Neural cell (in vitro differentiated cells): Measurements from ENCODE around the gene SIM1. TPM values are rescaled to one million over a fixed set of nuclear protein-coding genes. Genes with fewer than 3 reads are reported as not detected.

Source experiments
- H2AFZ ChIP-seq: fragments of 200-600, 300-800 bp; sonication (generic), shearing (Covaris generic); 2 replicates; pipeline ENCODE4 v1.6.0; 2014; ENCODE audit warnings: low read depth, mild to moderate bottlenecking, antibody characterized with exemption, low read length, moderate library complexity
- H3F3A ChIP-seq: fragments of 200-600 bp; shearing (Covaris generic); 2 replicates; pipeline ENCODE4 v1.6.1; 2016; ENCODE audit warnings: mild to moderate bottlenecking, moderate library complexity, mixed read lengths, antibody characterized with exemption, low read length; ENCODE audit not compliant: insufficient read depth, poor library complexity, severe bottlenecking
- H3K27ac ChIP-seq: fragments of 200-600, 300-800 bp; sonication (generic), shearing (Covaris generic); 2 replicates; pipeline ENCODE4 v1.5.1; 2014; ENCODE audit warnings: mild to moderate bottlenecking, low read length, moderate library complexity
- H3K27me3 ChIP-seq: fragments of 300-800, 200-600 bp; sonication (generic), shearing (Covaris generic); 2 replicates; pipeline ENCODE4 v1.6.0; 2014; ENCODE audit warnings: mild to moderate bottlenecking, low read depth, low read length, moderate library complexity; ENCODE audit not compliant: insufficient read depth
- H3K36me3 ChIP-seq: fragments of 300-800, 200-600 bp; sonication (generic), shearing (Covaris generic); 2 replicates; pipeline ENCODE4 v1.5.1; 2014; ENCODE audit warnings: mild to moderate bottlenecking, antibody characterized with exemption, low read length, moderate library complexity; ENCODE audit not compliant: insufficient read depth
- H3K4me2 ChIP-seq: fragments of 300-800, 200-600 bp; sonication (generic), shearing (Covaris generic); 2 replicates; pipeline ENCODE4 v1.6.0; 2014; ENCODE audit warnings: mild to moderate bottlenecking, low read length
- H3K4me3 ChIP-seq: fragments of 300-800, 200-600 bp; sonication (generic), shearing (Covaris generic); 2 replicates; pipeline ENCODE4 v1.5.1; 2014; ENCODE audit warnings: mild to moderate bottlenecking, low read length, moderate library complexity
- H3K79me2 ChIP-seq: fragments of 200-600 bp; shearing (Covaris generic); replicated peaks from 2 replicates; pipeline ENCODE4 v1.6.0; 2014; ENCODE audit warnings: mild to moderate bottlenecking, low read length, moderate library complexity; ENCODE audit not compliant: insufficient read depth
- H3K9ac ChIP-seq: fragments of 300-800, 200-600 bp; sonication (generic), shearing (Covaris generic); 2 replicates; pipeline ENCODE4 v1.6.1; 2016; ENCODE audit warnings: mild to moderate bottlenecking, low read length, mixed read lengths
- H3K9me2 ChIP-seq: fragments of 200-600 bp; shearing (Covaris generic); 2 replicates; pipeline ENCODE4 v1.6.1; 2016; ENCODE audit warnings: mild to moderate bottlenecking, low read length, mixed read lengths; ENCODE audit not compliant: insufficient read depth
- H3K9me3 ChIP-seq: fragments of 200-600, 300-800 bp; sonication (generic), shearing (Covaris generic); 2 replicates; pipeline ENCODE4 v1.6.1; 2016; ENCODE audit warnings: mild to moderate bottlenecking, mixed run types, low read length, moderate library complexity, mixed read lengths
- H4K20me1 ChIP-seq: fragments of 200-600 bp; shearing (Covaris generic); 2 replicates; pipeline ENCODE4 v1.6.1; 2016; ENCODE audit warnings: mild to moderate bottlenecking, mixed run types; ENCODE audit not compliant: insufficient read depth
- CTCF ChIP-seq: fragments of 450-650 bp; IDR thresholded peaks from 2 replicates; pipeline ENCODE4 v1.5.1; 2014; ENCODE audit warnings: antibody characterized with exemption, mild to moderate bottlenecking, moderate library complexity; ENCODE audit not compliant: poor library complexity, severe bottlenecking
- EP300 ChIP-seq: fragments of 450-650 bp; conservative IDR thresholded peaks from 2 replicates; pipeline ENCODE4 v1.6.1; 2014; ENCODE audit warnings: antibody characterized with exemption, mild to moderate bottlenecking, moderate library complexity; ENCODE audit not compliant: poor library complexity, severe bottlenecking
- EZH2 ChIP-seq: fragments of 200-600, 300-800 bp; shearing (Covaris generic), sonication (generic); IDR thresholded peaks from 2 replicates; pipeline ENCODE4 v1.6.1; 2014; ENCODE audit warnings: antibody characterized with exemption, low read length, borderline replicate concordance, mild to moderate bottlenecking; ENCODE audit not compliant: insufficient read depth, poor library complexity, severe bottlenecking
- MXI1 ChIP-seq: fragments of 450-650 bp; conservative IDR thresholded peaks from 2 replicates; pipeline ENCODE4 v1.6.1; 2014; ENCODE audit warnings: antibody characterized with exemption, mild to moderate bottlenecking; ENCODE audit not compliant: poor library complexity, severe bottlenecking
- POLR2AphosphoS5 ChIP-seq: IDR thresholded peaks from 2 replicates; pipeline ENCODE4 v1.6.1; 2012
- RAD21 ChIP-seq: fragments of 450-650 bp; conservative IDR thresholded peaks from 2 replicates; pipeline ENCODE4 v1.6.1; 2014; ENCODE audit warnings: antibody characterized with exemption, mild to moderate bottlenecking, moderate library complexity
- REST ChIP-seq: IDR thresholded peaks from 2 replicates; pipeline ENCODE4 v1.6.1; 2012; ENCODE audit warnings: borderline replicate concordance
- SMC3 ChIP-seq: fragments of 450-650 bp; conservative IDR thresholded peaks from 2 replicates; pipeline ENCODE4 v1.6.1; 2014; ENCODE audit warnings: antibody characterized with exemption, mild to moderate bottlenecking, moderate library complexity; ENCODE audit not compliant: poor library complexity
- TAF1 ChIP-seq: IDR thresholded peaks from 2 replicates; pipeline ENCODE4 v1.6.1; 2012; ENCODE audit warnings: low read depth
- polyA plus RNA-seq: library from polyadenylated mRNA; depleted of rRNA; stranded (reverse); fragments of >200 nt; gene quantifications from 2 replicates; pipeline ENCODE4 v1.2.3, GENCODE V29; 2014

Gene SIM1
- polyA plus RNA-seq, 1 donor from 2014 or later, result not detected

DNA sequence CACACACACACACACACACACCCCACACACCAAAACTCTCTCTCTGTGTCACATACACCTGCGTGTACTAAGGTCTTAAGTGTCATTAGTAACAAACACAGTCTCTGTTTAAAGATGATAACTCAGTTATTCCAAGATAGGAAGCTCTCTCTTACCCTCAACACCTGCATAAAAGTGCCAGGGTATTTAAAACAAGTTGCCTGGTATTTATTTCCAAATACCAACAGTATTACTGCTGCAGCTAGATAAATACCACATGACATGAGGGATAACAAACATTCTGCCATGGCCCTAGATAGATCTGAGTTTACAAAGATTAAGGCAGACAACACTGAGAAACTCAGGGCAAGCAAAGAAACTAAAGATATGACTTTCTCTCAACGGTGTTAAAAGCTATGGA lies 118.5 kb downstream of the SIM1 start:
- H3K27ac ChIP-seq, result no peak overlapping the region
- H3K36me3 ChIP-seq, result no peaks in the 10 kb centered on the region
- H3K27me3 ChIP-seq, result no peaks in the 10 kb centered on the region
- H3K79me2 ChIP-seq, result no peaks in the 10 kb centered on the region
- H2AFZ ChIP-seq, result no peak overlapping the region
- H3K4me2 ChIP-seq, result no peak overlapping the region
- H3K9ac ChIP-seq, result no peak overlapping the region
- no peaks in the 10 kb centered on the region for H4K20me1 ChIP-seq
- no peak for TF ChIP-seq RAD21
- no peak for TF ChIP-seq POLR2AphosphoS5
- TF ChIP-seq SMC3, result no peak
- TF ChIP-seq MXI1, result no peak
- H3K9me2 ChIP-seq, result no peaks in the 10 kb centered on the region
- H3F3A ChIP-seq, result peaks cover 2% of the 10 kb centered on the region
- H3K9me3 ChIP-seq, result no peaks in the 10 kb centered on the region
- H3K4me3 ChIP-seq, result no peak overlapping the region

DNA sequence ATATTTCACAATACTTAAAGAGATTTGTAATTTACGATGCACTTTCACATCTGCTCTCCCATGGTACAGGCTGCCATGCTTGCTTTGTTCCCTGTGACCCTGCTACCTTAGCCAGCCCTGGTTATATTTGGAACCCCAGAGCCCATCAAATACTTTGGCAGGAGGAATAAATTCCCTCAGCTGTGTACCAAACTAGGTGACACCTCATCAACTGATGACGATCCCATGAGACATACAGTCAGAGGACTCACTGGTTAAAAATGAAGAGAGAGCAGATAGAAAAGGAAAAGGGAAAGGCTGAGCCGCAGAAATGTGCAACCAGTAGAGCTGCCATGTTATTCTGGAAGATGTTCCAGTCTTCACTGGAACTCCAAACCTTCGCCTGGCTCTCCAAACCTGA lies 120.0 kb downstream of the SIM1 start:
- Histone ChIP-seq H3K4me2 (no peak overlapping the region), H3F3A (peaks cover 2% of the 10 kb centered on the region), H3K9me3 (no peaks in the 10 kb centered on the region), H3K79me2 (no peaks in the 10 kb centered on the region), H3K27me3 (no peaks in the 10 kb centered on the region), H4K20me1 (no peaks in the 10 kb centered on the region), H3K27ac (no peak overlapping the region), H3K9ac (no peak overlapping the region), H2AFZ (no peak overlapping the region), H3K4me3 (no peak overlapping the region), H3K9me2 (no peaks in the 10 kb centered on the region), H3K36me3 (no peaks in the 10 kb centered on the region)
- TF ChIP-seq SMC3 (no peak), RAD21 (no peak), TAF1 (no peak), CTCF (no peak), MXI1 (no peak), REST (no peak), POLR2AphosphoS5 (no peak), EZH2 (no peak), EP300 (no peak)

- H3K4me3 ChIP-seq, result no peak overlapping the region
- no peaks in the 10 kb centered on the region for H4K20me1 ChIP-seq
- peaks cover 2% of the 10 kb centered on the region for H3F3A ChIP-seq
- no peaks in the 10 kb centered on the region for H3K9me3 ChIP-seq
- no peaks in the 10 kb centered on the region for H3K9me2 ChIP-seq
- TF ChIP-seq MXI1 (no peak), RAD21 (no peak), REST (no peak), EZH2 (no peak), TAF1 (no peak), CTCF (no peak), EP300 (no peak), SMC3 (no peak), POLR2AphosphoS5 (no peak)
- no peak overlapping the region for H2AFZ ChIP-seq
- H3K79me2 ChIP-seq, result no peaks in the 10 kb centered on the region
- H3K27me3 ChIP-seq, result no peaks in the 10 kb centered on the region
- H3K27ac ChIP-seq, result no peak overlapping the region
- H3K4me2 ChIP-seq, result no peak overlapping the region
- no peak overlapping the region for H3K9ac ChIP-seq
- H3K36me3 ChIP-seq, result no peaks in the 10 kb centered on the region
Measured at GRCh38 chr6:100344321-100344720, 120.4 kb downstream of the SIM1 start.
